Globus pallidus (tissue), 1 donor: Measurements from ENCODE around the gene KIF26B.

Source experiments
- DNase-seq: peaks from one replicate; pipeline ENCODE4 v3.0.0-alpha.2; 2015; ENCODE audit warnings: low spot score

Gene KIF26B

GRCh38 chr1:245209658-245210435 lies 55.1 kb downstream of the KIF26B start:
- DNase-seq: no peak

GRCh38 chr1:245211035-245211749 lies 56.4 kb downstream of the KIF26B start:
- no peak for DNase-seq

- no peak for DNase-seq
These were observed 57.0 kb downstream of the KIF26B start for GRCh38 chr1:245211761-245212160.

- DNase-seq: no peak
These were observed 57.5 kb downstream of the KIF26B start for GRCh38 chr1:245212221-245212710.

GRCh38 chr1:245213066-245213831 lies 58.5 kb downstream of the KIF26B start:
- DNase-seq: no peak

GRCh38 chr1:245215071-245215470 lies 60.3 kb downstream of the KIF26B start:
- no peak for DNase-seq

- no peak for DNase-seq
These were observed 61.8 kb downstream of the KIF26B start for GRCh38 chr1:245216366-245217115.

GRCh38 chr1:245217853-245218608 lies 63.2 kb downstream of the KIF26B start:
- no peak for DNase-seq

GRCh38 chr1:245220381-245220985 lies 65.7 kb downstream of the KIF26B start:
- no peak for DNase-seq

- DNase-seq: no peak
These were observed 67.0 kb downstream of the KIF26B start for GRCh38 chr1:245221805-245222204.

- no peak for DNase-seq
These were observed 68.3 kb downstream of the KIF26B start for GRCh38 chr1:245222931-245223595.

GRCh38 chr1:245225322-245226202 lies 70.8 kb downstream of the KIF26B start:
- no peak for DNase-seq

GRCh38 chr1:245226203-245226499 lies 71.4 kb downstream of the KIF26B start:
- no peak for DNase-seq

GRCh38 chr1:245229051-245229450 lies 74.3 kb downstream of the KIF26B start:
- DNase-seq: no peak

GRCh38 chr1:245232931-245233330 lies 78.1 kb downstream of the KIF26B start:
- no peak for DNase-seq

GRCh38 chr1:245234217-245235081 lies 79.7 kb downstream of the KIF26B start:
- peak; percentile 39 for DNase-seq

- no peak for DNase-seq
These were observed 80.4 kb downstream of the KIF26B start for GRCh38 chr1:245235156-245235555.

- no peak for DNase-seq
These were observed 85.9 kb downstream of the KIF26B start for GRCh38 chr1:245240648-245241165.
